MM.1S (cell line): ENCODE measurements around the gene PPP1R37.

ENCODE experiments used
- EZH2 ChIP-seq: fragments of 300-600 bp; sonication (generic); optimal IDR thresholded peaks from 2 replicates; pipeline ENCODE3; 2017; ENCODE audit warnings: low read depth, mild to moderate bottlenecking, antibody characterized with exemption, low read length, mixed read lengths
- EZH2phosphoT487 ChIP-seq: fragments of 300-600 bp; sonication (generic); IDR thresholded peaks from 2 replicates; pipeline ENCODE4 v1.6.1; 2018; ENCODE audit warnings: antibody characterized with exemption, low read length
- TF ChIP-seq, protein P1 (sequence below): fragments of 300-600 bp; sonication (generic); IDR thresholded peaks from 2 replicates; pipeline ENCODE4 v1.5.1; 2016; ENCODE audit warnings: antibody characterized with exemption, low read length, mixed read lengths

GRCh38 chr19:45091031-45091923 is 1.7 kb upstream of the PPP1R37 start:
- TF ChIP-seq EZH2 (no peak), EZH2phosphoT487 (no peak)
- TF ChIP-seq, protein P1, sequence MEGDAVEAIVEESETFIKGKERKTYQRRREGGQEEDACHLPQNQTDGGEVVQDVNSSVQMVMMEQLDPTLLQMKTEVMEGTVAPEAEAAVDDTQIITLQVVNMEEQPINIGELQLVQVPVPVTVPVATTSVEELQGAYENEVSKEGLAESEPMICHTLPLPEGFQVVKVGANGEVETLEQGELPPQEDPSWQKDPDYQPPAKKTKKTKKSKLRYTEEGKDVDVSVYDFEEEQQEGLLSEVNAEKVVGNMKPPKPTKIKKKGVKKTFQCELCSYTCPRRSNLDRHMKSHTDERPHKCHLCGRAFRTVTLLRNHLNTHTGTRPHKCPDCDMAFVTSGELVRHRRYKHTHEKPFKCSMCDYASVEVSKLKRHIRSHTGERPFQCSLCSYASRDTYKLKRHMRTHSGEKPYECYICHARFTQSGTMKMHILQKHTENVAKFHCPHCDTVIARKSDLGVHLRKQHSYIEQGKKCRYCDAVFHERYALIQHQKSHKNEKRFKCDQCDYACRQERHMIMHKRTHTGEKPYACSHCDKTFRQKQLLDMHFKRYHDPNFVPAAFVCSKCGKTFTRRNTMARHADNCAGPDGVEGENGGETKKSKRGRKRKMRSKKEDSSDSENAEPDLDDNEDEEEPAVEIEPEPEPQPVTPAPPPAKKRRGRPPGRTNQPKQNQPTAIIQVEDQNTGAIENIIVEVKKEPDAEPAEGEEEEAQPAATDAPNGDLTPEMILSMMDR = no peak
